HG02870 (cell line): ENCODE data around the gene ZNF804A.

Experiments used
- ATAC-seq: cut with Tn5 transposase; IDR thresholded peaks from one replicate; pipeline ENCODE4 v1.9.1; 2021; ENCODE audit warnings: mild to moderate bottlenecking, moderate library complexity; ENCODE audit not compliant: unreplicated experiment

The ZNF804A gene

DNA sequence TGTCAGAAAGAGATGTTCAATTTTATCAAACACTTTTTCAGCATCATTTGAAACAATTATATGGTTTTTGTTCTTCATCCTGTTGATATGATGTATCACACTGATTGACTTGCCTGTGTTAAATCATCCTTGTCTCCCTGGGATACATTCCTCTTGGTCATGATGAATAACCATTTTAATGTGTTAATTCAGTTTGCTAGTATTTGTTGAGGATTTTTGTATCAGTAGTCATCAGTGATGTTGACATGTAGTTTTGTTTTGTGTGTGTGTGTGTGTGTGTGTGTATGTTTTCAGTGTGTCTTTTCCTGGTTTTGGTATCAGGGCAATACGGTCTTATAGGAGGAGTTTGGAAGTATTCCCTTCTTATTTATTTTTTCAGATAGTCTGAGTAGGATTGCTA lies 325.4 kb downstream of the ZNF804A start:
- ATAC-seq, result no peak

DNA sequence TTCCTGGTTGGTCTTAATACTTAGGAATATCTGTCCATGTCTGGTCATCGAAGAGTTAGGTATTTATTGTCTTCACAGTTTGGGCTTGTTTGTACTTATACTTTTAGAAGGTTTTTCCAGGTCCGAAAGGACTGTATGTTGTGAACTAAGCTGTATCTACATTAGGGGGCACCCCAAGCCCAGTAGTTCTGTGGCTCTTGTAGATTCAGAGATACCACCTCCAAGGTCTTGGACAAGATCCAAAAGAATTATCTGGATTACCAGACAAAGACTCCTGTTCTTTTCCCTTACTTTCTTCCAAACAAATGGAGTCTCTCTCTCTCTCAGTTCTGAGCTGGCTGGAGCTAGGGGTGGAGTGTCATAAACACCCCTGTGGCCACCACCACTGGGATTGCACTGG lies 328.7 kb downstream of the ZNF804A start:
- ATAC-seq, result no peak

DNA sequence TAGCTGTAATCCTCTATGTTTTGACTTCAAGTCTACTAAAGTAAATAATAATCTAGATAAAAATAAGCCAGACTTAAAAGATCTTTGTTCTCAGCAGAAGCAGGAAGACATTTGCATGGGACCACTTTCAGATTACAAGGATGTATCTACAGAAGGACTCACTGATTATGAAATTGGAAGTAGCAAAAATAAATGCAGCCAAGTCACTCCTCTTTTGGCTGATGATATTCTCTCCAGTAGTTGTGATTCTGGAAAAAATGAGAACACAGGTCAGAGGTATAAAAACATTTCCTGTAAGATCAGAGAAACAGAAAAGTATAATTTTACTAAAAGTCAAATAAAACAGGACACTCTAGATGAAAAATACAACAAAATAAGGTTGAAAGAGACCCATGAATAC lies 338.4 kb downstream of the ZNF804A start:
- ATAC-seq, result no peak

GRCh38 chr2:184938221-184938985 lies 340.1 kb downstream of the ZNF804A start:
- ATAC-seq, result no peak

GRCh38 chr2:184945326-184945725 lies 347.0 kb downstream of the ZNF804A start:
- no peak for ATAC-seq

DNA sequence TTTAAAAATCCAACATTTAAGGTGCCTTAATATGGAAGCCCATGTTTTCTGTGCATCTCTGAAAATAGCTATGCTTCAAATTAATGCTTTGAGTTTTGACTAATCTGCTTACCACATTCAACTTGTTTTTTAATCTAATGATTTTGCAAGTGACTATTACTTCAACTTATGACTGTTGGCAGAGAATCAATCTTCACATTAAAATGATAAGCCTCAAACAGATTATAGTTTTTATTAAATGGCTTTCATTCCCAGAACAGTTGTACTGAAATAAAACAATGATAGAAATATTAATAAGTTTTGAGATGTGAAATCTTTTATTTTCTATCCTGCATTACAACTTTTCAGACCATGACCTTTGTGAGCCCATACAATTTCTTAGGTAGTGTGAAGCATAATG lies 347.5 kb downstream of the ZNF804A start:
- no peak for ATAC-seq

GRCh38 chr2:184956856-184957255 lies 358.5 kb downstream of the ZNF804A start:
- no peak for ATAC-seq

- ATAC-seq, result no peak
Observed at GRCh38 chr2:184971546-184972068, 373.3 kb downstream of the ZNF804A start.
